Ishikawa (cell line): ENCODE results near the gene AP2M1.

Experiments used
- CEBPB ChIP-seq: IDR thresholded peaks from 2 replicates; pipeline ENCODE4 v1.6.1; 2012
- EP300 ChIP-seq: IDR thresholded peaks from 2 replicates; pipeline ENCODE4 v1.6.1; 2012; ENCODE audit warnings: borderline replicate concordance
- TAF1 ChIP-seq: IDR thresholded peaks from 2 replicates; pipeline ENCODE4 v1.6.1; 2012; ENCODE audit warnings: low read depth, mild to moderate bottlenecking
- YY1 ChIP-seq: IDR thresholded peaks from 2 replicates; pipeline ENCODE4 v1.6.1; 2012; ENCODE audit warnings: low read depth

GRCh38 chr3:184192889-184193288 is 18.2 kb downstream of the AP2M1 start:
- TF ChIP-seq TAF1 = no peak
- TF ChIP-seq CEBPB = no peak
- no peak for TF ChIP-seq YY1
- TF ChIP-seq EP300 = no peak
